H1 (cell line): ENCODE measurements around the gene DDX56. TPM values are rescaled to one million over a fixed set of nuclear protein-coding genes. Genes with fewer than 3 reads are reported as not detected.

Source experiments
- CTCF ChIA-PET: fragments of 300-600 bp; sonication (Branson Sonifier 250); formaldehyde crosslinking; loops from one replicate; lab custom pipeline; 2021; ENCODE audit not compliant: partially characterized antibody; lab: Charles Lee
- POLR2A ChIA-PET: fragments of 300-600 bp; sonication (Branson Sonifier 250); formaldehyde crosslinking; loops from one replicate; lab custom pipeline; 2021; ENCODE audit warnings: inconsistent platforms; ENCODE audit not compliant: partially characterized antibody; lab: Charles Lee
- DNase-seq, 2 experiments: peaks; one replicate each; pipeline versions ENCODE4 v3.0.0 to v3.0.0-alpha.2; 2010 to 2022; ENCODE audit warnings: low spot score in 2 of 2, low read depth in 1 of 2, mixed read lengths in 1 of 2
- FAIRE-seq: peaks from 2 replicates; lab custom pipeline; 2011; peaks lifted over from hg19 to GRCh38; lab: Jason Lieb, UNC
- H2AFZ ChIP-seq: 2 replicates; pipeline ENCODE4 v1.8.1; 2012; ENCODE audit warnings: low read length, inconsistent platforms
- H2AK5ac ChIP-seq: 2 replicates; pipeline ENCODE4 v1.6.1; 2013; ENCODE audit warnings: low read depth, low read length
- H2BK120ac ChIP-seq: replicated peaks from 2 replicates; pipeline ENCODE3; 2013; ENCODE audit warnings: low read depth, low read length, inconsistent platforms
- H2BK12ac ChIP-seq: 2 replicates; pipeline ENCODE4 v1.6.1; 2013; ENCODE audit warnings: low read depth, low read length
- H2BK15ac ChIP-seq: 2 replicates; pipeline ENCODE4 v1.6.1; 2013; ENCODE audit warnings: low read length
- H2BK20ac ChIP-seq: 2 replicates; pipeline ENCODE4 v1.6.1; 2013; ENCODE audit warnings: low read length
- H2BK5ac ChIP-seq: 2 replicates; pipeline ENCODE4 v1.6.1; 2013; ENCODE audit warnings: low read depth, low read length
- H3K14ac ChIP-seq: 2 replicates; pipeline ENCODE4 v1.6.1; 2013; ENCODE audit warnings: inconsistent platforms; ENCODE audit not compliant: insufficient read length
- H3K18ac ChIP-seq: 2 replicates; pipeline ENCODE4 v1.6.1; 2013; ENCODE audit warnings: low read length; ENCODE audit errors: extremely low read depth
- H3K23ac ChIP-seq: 2 replicates; pipeline ENCODE4 v1.6.1; 2013; ENCODE audit warnings: inconsistent platforms; ENCODE audit not compliant: insufficient read length
- H3K23me2 ChIP-seq: 2 replicates; pipeline ENCODE4 v1.6.1; 2013; ENCODE audit warnings: low read depth, low read length
- H3K27ac ChIP-seq: 2 replicates; pipeline ENCODE4 v1.6.1; 2011; ENCODE audit warnings: low read depth, low read length, inconsistent platforms
- H3K27me3 ChIP-seq, 4 experiments: replicated peaks in 1 of 4; 1 replicate in 1 of 4; 2 replicates in 3 of 4; pipeline versions ENCODE4 v1.6.1 to v1.8.1; 2011 to 2013; ENCODE audit warnings: low read length in 3 of 4, mild to moderate bottlenecking in 3 of 4, inconsistent platforms in 2 of 4, mixed read lengths in 2 of 4, moderate library complexity in 1 of 4; ENCODE audit not compliant: control insufficient read depth in 3 of 4, insufficient read depth in 3 of 4; ENCODE audit errors: extremely low read depth in 1 of 4
- H3K36me3 ChIP-seq, 4 experiments: 2 replicates each; pipeline versions ENCODE4 v1.6.1 to v1.8.1; 2011 to 2013; ENCODE audit warnings: mild to moderate bottlenecking in 4 of 4, low read length in 3 of 4, moderate library complexity in 2 of 4, control low read depth in 1 of 4, inconsistent platforms in 1 of 4; ENCODE audit not compliant: insufficient read depth in 4 of 4, control insufficient read depth in 2 of 4
- H3K4ac ChIP-seq: replicated peaks from 2 replicates; pipeline ENCODE3; 2013; ENCODE audit warnings: low read length, low read depth, mixed read lengths, inconsistent platforms; ENCODE audit not compliant: insufficient read length
- H3K4me1 ChIP-seq, 4 experiments: replicated peaks in 1 of 4; 1 replicate in 1 of 4; 2 replicates in 3 of 4; pipeline versions ENCODE4 v1.6.1 to v1.8.1; 2011 to 2013; ENCODE audit warnings: low read length in 3 of 4, inconsistent platforms in 2 of 4, mixed read lengths in 1 of 4; ENCODE audit not compliant: insufficient read depth in 4 of 4, control insufficient read depth in 3 of 4
- H3K4me2 ChIP-seq, 2 experiments: 2 replicates each; pipeline versions ENCODE4 v1.6.1 to v1.8.1; 2011 to 2013; ENCODE audit warnings: low read depth in 2 of 2, low read length in 2 of 2, control low read depth in 1 of 2, inconsistent platforms in 1 of 2, mild to moderate bottlenecking in 1 of 2; ENCODE audit not compliant: insufficient read depth in 1 of 2
- H3K4me3 ChIP-seq, 4 experiments: fragments of 200-600, 300-600 bp in 1 of 4; sonication (generic), shearing (Covaris generic), sonication (Bioruptor Twin) in 1 of 4; 2 replicates each; pipeline versions ENCODE4 v1.5.1 to v1.8.1; 2011 to 2016; ENCODE audit warnings: low read length in 4 of 4, low read depth in 3 of 4, control low read depth in 2 of 4, inconsistent platforms in 2 of 4, mild to moderate bottlenecking in 2 of 4, mixed read lengths in 1 of 4, moderate library complexity in 1 of 4; ENCODE audit not compliant: insufficient read depth in 2 of 4; ENCODE audit errors: extremely low read depth in 1 of 4
- H3K56ac ChIP-seq: replicated peaks from 2 replicates; pipeline ENCODE3; 2013; ENCODE audit warnings: low read depth, mild to moderate bottlenecking, mixed read lengths, low read length, inconsistent platforms; ENCODE audit not compliant: insufficient read length
- H3K79me1 ChIP-seq: 2 replicates; pipeline ENCODE4 v1.6.1; 2013; ENCODE audit warnings: low read depth, low read length, control low read depth
- H3K79me2 ChIP-seq, 2 experiments: 2 replicates each; pipeline versions ENCODE4 v1.6.1 to v1.8.1; 2012 to 2013; ENCODE audit warnings: low read length in 2 of 2, mild to moderate bottlenecking in 2 of 2, inconsistent platforms in 1 of 2; ENCODE audit not compliant: insufficient read depth in 2 of 2, control insufficient read depth in 1 of 2
- H3K9ac ChIP-seq, 4 experiments: replicated peaks in 1 of 4; 1 replicate in 1 of 4; 2 replicates in 3 of 4; pipeline versions ENCODE4 v1.6.1 to v1.8.1; 2011 to 2013; ENCODE audit warnings: low read depth in 3 of 4, low read length in 3 of 4, control low read depth in 2 of 4, mild to moderate bottlenecking in 2 of 4, moderate library complexity in 2 of 4, inconsistent platforms in 1 of 4; ENCODE audit errors: extremely low read depth in 1 of 4
- H3K9me3 ChIP-seq, 2 experiments: 2 replicates each; pipeline versions ENCODE4 v1.6.1 to v1.8.1; 2012 to 2013; ENCODE audit warnings: mild to moderate bottlenecking in 2 of 2, moderate library complexity in 2 of 2, control low read depth in 1 of 2, inconsistent platforms in 1 of 2, low read depth in 1 of 2, low read length in 1 of 2, mixed read lengths in 1 of 2; ENCODE audit not compliant: insufficient read depth in 2 of 2
- H4K20me1 ChIP-seq, 2 experiments: replicated peaks in 1 of 2; 2 replicates each; pipeline versions ENCODE3 to v1.8.1; 2011 to 2013; ENCODE audit warnings: inconsistent platforms in 2 of 2, low read length in 2 of 2, mild to moderate bottlenecking in 1 of 2; ENCODE audit not compliant: insufficient read depth in 2 of 2, control insufficient read depth in 1 of 2
- H4K5ac ChIP-seq: 2 replicates; pipeline ENCODE4 v1.6.1; 2013; ENCODE audit warnings: low read length, low read depth, mixed read lengths, inconsistent platforms; ENCODE audit not compliant: insufficient read length
- H4K8ac ChIP-seq: 2 replicates; pipeline ENCODE4 v1.8.0; 2013; ENCODE audit warnings: mild to moderate bottlenecking, moderate library complexity, low read length, inconsistent platforms; ENCODE audit not compliant: insufficient read depth; ENCODE audit errors: extremely low read depth
- H4K91ac ChIP-seq: replicated peaks from 2 replicates; pipeline ENCODE3; 2013; ENCODE audit warnings: low read length, mixed read lengths, inconsistent platforms; ENCODE audit not compliant: insufficient read length
- CEBPB ChIP-seq: IDR thresholded peaks from 2 replicates; pipeline ENCODE4 v1.6.1; 2012; ENCODE audit warnings: low read depth, low read length
- FOSL1 ChIP-seq: IDR thresholded peaks from 2 replicates; pipeline ENCODE4 v1.6.1; 2011; ENCODE audit warnings: mild to moderate bottlenecking, low read depth, low read length, moderate library complexity; ENCODE audit not compliant: insufficient read depth
- NANOG ChIP-seq: IDR thresholded peaks from 2 replicates; pipeline ENCODE4 v1.6.1; 2011; ENCODE audit warnings: low read length, low read depth, mild to moderate bottlenecking, inconsistent platforms; ENCODE audit not compliant: insufficient read depth, poor library complexity, severe bottlenecking
- RAD21 ChIP-seq, 2 experiments: IDR thresholded peaks in 1 of 2; conservative IDR thresholded peaks in 1 of 2; 2 replicates each; pipeline ENCODE4 v1.6.1; 2011; ENCODE audit warnings: low read depth in 2 of 2, low read length in 2 of 2, improper control_type of control experiment in 1 of 2, inconsistent platforms in 1 of 2, mild to moderate bottlenecking in 1 of 2, moderate library complexity in 1 of 2
- RFX5 ChIP-seq: IDR thresholded peaks from 2 replicates; pipeline ENCODE4 v1.6.1; 2011; ENCODE audit warnings: low read depth, low read length, improper control_type of control experiment, borderline replicate concordance
- TBP ChIP-seq: IDR thresholded peaks from 2 replicates; pipeline ENCODE4 v1.6.1; 2011; ENCODE audit warnings: low read depth, low read length, improper control_type of control experiment
- TEAD4 ChIP-seq: IDR thresholded peaks from 2 replicates; pipeline ENCODE4 v1.6.1; 2012; ENCODE audit warnings: low read depth, low read length, inconsistent platforms, mixed read lengths
- YY1 ChIP-seq: IDR thresholded peaks from 2 replicates; pipeline ENCODE4 v1.6.1; 2011; ENCODE audit warnings: low read depth, mild to moderate bottlenecking, low read length
- WGBS, 2 experiments: shearing (Covaris generic) in 1 of 2; methylation state at CpG; one replicate each; pipeline versions ENCODE4 v1.1.6 to v1.1.7; 2013 to 2015; ENCODE audit warnings: low lambda C conversion rate in 2 of 2, mixed read lengths in 2 of 2, inconsistent platforms in 1 of 2, low coverage in 1 of 2, missing lambda C conversion rate in 1 of 2; ENCODE audit not compliant: insufficient replicate concordance in 2 of 2, insufficient coverage in 1 of 2, insufficient read length in 1 of 2; ENCODE audit errors: extremely low coverage in 1 of 2, missing lambda C conversion rate in 1 of 2; 5-methylcytosine and 5-hydroxymethylcytosine counted together
- polyA plus RNA-seq, 7 experiments: library from polyadenylated mRNA; depleted of rRNA in 3 of 7; stranded (reverse) in 5 of 7; unstranded in 2 of 7; fragments of >200 nt in 5 of 7; fragments of 200-250 nt in 2 of 7; gene quantifications; 1 replicate in 5 of 7; 2 replicates in 1 of 7; 4 replicates in 1 of 7; pipeline versions ENCODE4 v1.2.1 to v1.2.3, GENCODE V29; 2011 to 2013; ENCODE audit warnings: missing spikeins in 2 of 7, mixed read lengths in 2 of 7
- total RNA-seq: library from RNA; stranded (reverse); fragmentation: NEBNext Ultra II Directional; extraction: Animal tissue kit (Norgen Biotek cat#: 25700); gene quantifications from 2 replicates; pipeline ENCODE4 v1.2.1, GENCODE V29; 2021
- TF ChIP-seq, protein P1 (sequence below): IDR thresholded peaks from 2 replicates; pipeline ENCODE4 v1.6.1; 2012; ENCODE audit warnings: inconsistent platforms

Gene DDX56
- total and polyA plus RNA-seq, 2 of the 8 experiments (the other 6 are each of a cell fraction or from before 2014, with no cell fraction given): 56.9 to 81.6 TPM

DNA sequence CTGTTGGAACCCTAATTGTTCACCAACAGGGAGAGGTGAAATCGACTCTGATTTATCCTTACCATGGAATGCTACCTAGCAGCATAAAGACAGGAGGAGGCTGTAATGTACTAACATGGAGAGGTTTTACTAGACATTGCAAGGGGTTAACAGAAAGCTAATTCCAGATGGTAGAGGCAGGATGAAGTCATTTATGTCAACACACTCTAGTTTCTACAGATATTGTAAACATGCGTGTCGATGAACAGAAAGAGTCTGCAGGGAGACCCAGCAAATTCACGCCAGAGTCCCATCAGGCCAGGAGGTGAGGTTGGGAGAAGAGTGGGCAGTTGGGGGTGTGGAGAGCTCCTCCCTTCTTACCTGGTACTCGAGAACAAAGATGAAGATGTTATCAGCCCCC lies 39.6 kb downstream of the DDX56 start:
- Histone ChIP-seq H3K14ac (no peak overlapping the region), H3K4me3 (no peak overlapping the region), H4K91ac (no peak overlapping the region), H3K27me3 (no peaks in the 10 kb centered on the region), H2BK12ac (no peak overlapping the region), H2AK5ac (no peak overlapping the region), H2BK5ac (no peak overlapping the region), H2BK20ac (no peak overlapping the region), H3K4me2 (no peak overlapping the region), H2BK15ac (no peak overlapping the region), H2AFZ (peak overlapping the region; percentile 64; the same call in 1 of the 2 replicates), H3K56ac (no peak overlapping the region), H3K27ac (no peak overlapping the region), H4K5ac (no peak overlapping the region), H4K20me1 (no peaks in the 10 kb centered on the region), H3K23me2 (no peaks in the 10 kb centered on the region), H3K9me3 (no peaks in the 10 kb centered on the region), H3K4ac (no peak overlapping the region), H2BK120ac (no peak overlapping the region), H3K23ac (no peak overlapping the region), H3K4me1 (no peaks in the 10 kb centered on the region), H3K18ac (no peak overlapping the region), H4K8ac (no peak overlapping the region), H3K79me1 (no peaks in the 10 kb centered on the region), H3K79me2 (no peaks in the 10 kb centered on the region), H3K36me3 (no peaks in the 10 kb centered on the region), H3K9ac (no peak overlapping the region)
- DNase-seq: no peak
- CTCF ChIA-PET: interaction anchor here (0.6 to 10.0 kb wide), 32 partner anchors 10 to 315 kb away, joined by 3 to 98 read pairs (median 4); partner anchors contain the start of genes NUDCD3 and OGDH
- POLR2A ChIA-PET: interaction anchor here (1.3 to 1.7 kb wide), 3 partner anchors 31 to 44 kb away, joined by 4 to 5 read pairs (median 4); partner anchors contain the start of genes DDX56 and NUDCD3
- no peak for FAIRE-seq
- WGBS, 2 experiments: 83% methylated on average over 5 of the region's 5 CpGs; no CpG with 5 or more reads in 1 of the 2 experiments
- no peak for TF ChIP-seq NANOG
- TF ChIP-seq TBP: no peak
- TF ChIP-seq, protein P1, sequence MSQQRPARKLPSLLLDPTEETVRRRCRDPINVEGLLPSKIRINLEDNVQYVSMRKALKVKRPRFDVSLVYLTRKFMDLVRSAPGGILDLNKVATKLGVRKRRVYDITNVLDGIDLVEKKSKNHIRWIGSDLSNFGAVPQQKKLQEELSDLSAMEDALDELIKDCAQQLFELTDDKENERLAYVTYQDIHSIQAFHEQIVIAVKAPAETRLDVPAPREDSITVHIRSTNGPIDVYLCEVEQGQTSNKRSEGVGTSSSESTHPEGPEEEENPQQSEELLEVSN: no peak
- TF ChIP-seq YY1: no peak
- no peak for TF ChIP-seq FOSL1
- no peak for TF ChIP-seq CEBPB
- no peak for TF ChIP-seq RFX5
- TF ChIP-seq TEAD4: no peak
- no peak for TF ChIP-seq RAD21 (IDR thresholded peaks at IDR 0.05 in 1 of 2, conservative IDR thresholded peaks at IDR 0.05 in 1 of 2; ENCODE audit: low read depth in 2 of 2, low read length in 2 of 2)
